ENCODE measurements around the gene ZNF385D.

GRCh38 chr3:21544076-21544462 is 206.9 kb downstream of the ZNF385D start:
- TF ChIP-seq CTCF (IDR thresholded peaks at IDR 0.05; ENCODE audit: borderline replicate concordance, extremely low read depth, low read length, poor library complexity, severe bottlenecking) (no peak), EZH2 (IDR thresholded peaks at IDR 0.05; ENCODE audit: borderline replicate concordance, low read depth, low read length, severe bottlenecking) (no peak)
